Body of pancreas (tissue), 4 donors: Measurements from ENCODE around the gene CISD1. TPM values are rescaled to one million over a fixed set of nuclear protein-coding genes. Genes with fewer than 3 reads are reported as not detected.

ENCODE experiments used
- ATAC-seq: fragments of 150-250 bp; one replicate; pipeline ENCODE4 v1.9.1; 2016
- DNase-seq, 4 donors: peaks; one replicate each; pipeline ENCODE4 v3.0.0-alpha.2; 2019
- H3K27ac ChIP-seq, 4 donors: fragments of 200-600 bp; sonication (generic); 1 replicate in 3 of 4; 2 replicates in 1 of 4; pipeline versions ENCODE4 v1.5.1 to v1.6.1; 2016 to 2019; ENCODE audit warnings: mild to moderate bottlenecking in 1 of 4, mixed read lengths in 1 of 4, moderate library complexity in 1 of 4
- H3K27me3 ChIP-seq, 2 donors: fragments of 200-600 bp; sonication (generic); one replicate each; pipeline ENCODE4 v1.6.0; 2016; ENCODE audit warnings: mild to moderate bottlenecking in 1 of 2
- H3K36me3 ChIP-seq, 2 donors: fragments of 200-600 bp; sonication (generic); replicated peaks in 1 of 2; 2 replicates each; pipeline ENCODE4 v1.5.1; 2016; ENCODE audit warnings: low read depth in 2 of 2; ENCODE audit not compliant: insufficient read depth in 1 of 2
- H3K4me1 ChIP-seq: fragments of 200-600 bp; sonication (generic); one replicate; pipeline ENCODE4 v1.6.0; 2016
- H3K4me3 ChIP-seq, 2 donors: fragments of 200-600 bp; sonication (generic); 1 replicate in 1 of 2; 2 replicates in 1 of 2; pipeline ENCODE4 v1.5.1; 2016 to 2019
- H3K9me3 ChIP-seq, 3 donors: fragments of 200-600 bp; sonication (generic); 1 replicate in 2 of 3; 2 replicates in 1 of 3; pipeline ENCODE4 v1.5.1; 2016
- CTCF ChIP-seq, 7 experiments: fragments of 450-650 bp in 4 of 7; fragments of 200-600 bp in 3 of 7; sonication (generic) in 3 of 7; IDR thresholded peaks; one replicate each; pipeline ENCODE4 v1.5.1; 2016 to 2019; ENCODE audit warnings: antibody characterized with exemption in 7 of 7
- POLR2A ChIP-seq, 3 donors: fragments of 450-650 bp; IDR thresholded peaks; one replicate each; pipeline ENCODE4 v1.6.1; 2016; ENCODE audit warnings: antibody characterized with exemption in 3 of 3, mild to moderate bottlenecking in 2 of 3
- WGBS, 2 donors: methylation state at CpG; one replicate each; pipeline ENCODE4 v1.1.5; 2017; 5-methylcytosine and 5-hydroxymethylcytosine counted together
- intact Hi-C: fragments of 100-400 bp; cut with DNase I; formaldehyde crosslinking; loops from one replicate; pipeline ENCODE4 v1.15.1; 2023
- total RNA-seq, 2 donors: library from RNA; depleted of rRNA; stranded (reverse); fragments of >200 nt; gene quantifications; one replicate each; pipeline ENCODE4 v1.1.0, GENCODE V29; 2016

The CISD1 gene
- total RNA-seq, 2 donors from 2014 or later, result 3.0 to 8.3 TPM

GRCh38 chr10:58237014-58237834 is 31.7 kb upstream of the CISD1 start:
- H3K36me3 ChIP-seq, result no peaks in the 10 kb centered on the region
- WGBS, 2 donors, result 87% methylated on average over 3 of the region's 3 CpGs
- DNase-seq (no peak), ATAC-seq (no peak)
- H3K9me3 ChIP-seq, result no peaks in the 10 kb centered on the region
- H3K27ac ChIP-seq, result no peak overlapping the region
- peaks cover 18% of the 10 kb centered on the region for H3K4me1 ChIP-seq
- intact Hi-C loops, result no loop called here
- no peak for TF ChIP-seq CTCF (IDR thresholded peaks at IDR 0.05)
- TF ChIP-seq POLR2A (IDR thresholded peaks at IDR 0.05), result no peak
- no peaks in the 10 kb centered on the region for H3K27me3 ChIP-seq
- no peak overlapping the region for H3K4me3 ChIP-seq

- intact Hi-C loops, result no loop called here
- Histone ChIP-seq H3K27me3 (no peaks in the 10 kb centered on the region), H3K9me3 (no peaks in the 10 kb centered on the region), H3K27ac (no peak overlapping the region), H3K4me3 (no peak overlapping the region), H3K36me3 (no peaks in the 10 kb centered on the region), H3K4me1 (peaks cover 18% of the 10 kb centered on the region)
- 68 to 70% methylated on average over 5 of the region's 5 CpGs for WGBS, 2 donors
- ATAC-seq (no peak), DNase-seq (no peak)
- no peak for TF ChIP-seq CTCF (IDR thresholded peaks at IDR 0.05)
- no peak for TF ChIP-seq POLR2A (IDR thresholded peaks at IDR 0.05)
Observed at GRCh38 chr10:58239561-58240169, 29.3 kb upstream of the CISD1 start.

- no peak for ATAC-seq
- no peaks in the 10 kb centered on the region for H3K36me3 ChIP-seq
- intact Hi-C loops, result no loop called here
- H3K27ac ChIP-seq, result no peak overlapping the region
- H3K27me3 ChIP-seq, result no peaks in the 10 kb centered on the region
- TF ChIP-seq CTCF (IDR thresholded peaks at IDR 0.05) (no peak), POLR2A (IDR thresholded peaks at IDR 0.05) (no peak)
- H3K4me3 ChIP-seq, result no peak overlapping the region
- no peak for DNase-seq
- WGBS, 2 donors, result 84% methylated on average over 4 of the region's 4 CpGs
- H3K4me1 ChIP-seq, result peaks cover 18% of the 10 kb centered on the region
- H3K9me3 ChIP-seq, result no peaks in the 10 kb centered on the region
Observed at GRCh38 chr10:58240531-58240930, 28.4 kb upstream of the CISD1 start.

- ATAC-seq, result no peak
- Histone ChIP-seq H3K4me3 (no peak overlapping the region), H3K4me1 (peaks cover 18% of the 10 kb centered on the region), H3K27ac (no peak overlapping the region), H3K27me3 (no peaks in the 10 kb centered on the region), H3K36me3 (no peaks in the 10 kb centered on the region), H3K9me3 (no peaks in the 10 kb centered on the region)
- intact Hi-C loops, result no loop called here
- WGBS, 2 donors, result 61 to 73% methylated on average over 3 of the region's 3 CpGs
- DNase-seq, result no peak
- TF ChIP-seq CTCF (IDR thresholded peaks at IDR 0.05) (no peak), POLR2A (IDR thresholded peaks at IDR 0.05) (no peak)
Observed at GRCh38 chr10:58241346-58241745, 27.6 kb upstream of the CISD1 start.
